GM12878 (cell line): ENCODE measurements around the gene MEF2D. TPM values are rescaled to one million over a fixed set of nuclear protein-coding genes. Genes with fewer than 3 reads are reported as not detected.

ENCODE experiments used
- BCL11A ChIP-seq: IDR thresholded peaks from 2 replicates; pipeline ENCODE4 v1.6.1; 2011; ENCODE audit warnings: low read depth, low read length
- CREB1 ChIP-seq: IDR thresholded peaks from 2 replicates; pipeline ENCODE4 v1.6.1; 2012; ENCODE audit warnings: low read depth, mild to moderate bottlenecking, inconsistent platforms
- CREM ChIP-seq: IDR thresholded peaks from 2 replicates; pipeline ENCODE4 v1.6.1; 2014; ENCODE audit warnings: antibody characterized with exemption, low read depth
- ESRRA ChIP-seq: IDR thresholded peaks from 2 replicates; pipeline ENCODE4 v1.6.1; 2012; ENCODE audit warnings: mild to moderate bottlenecking, low read length, improper control_type of control experiment
- FOXM1 ChIP-seq: IDR thresholded peaks from 2 replicates; pipeline ENCODE4 v1.6.1; 2012; ENCODE audit warnings: low read depth, mild to moderate bottlenecking, inconsistent platforms, low read length, moderate library complexity
- HCFC1 ChIP-seq: fragments of 150-350 bp; IDR thresholded peaks from 2 replicates; pipeline ENCODE4 v1.6.1; 2014; ENCODE audit warnings: low read length
- HSF1 ChIP-seq: fragments of 150-350 bp; IDR thresholded peaks from 2 replicates; pipeline ENCODE4 v1.6.1; 2014; ENCODE audit warnings: mild to moderate bottlenecking, low read depth, low read length
- NFYB ChIP-seq: IDR thresholded peaks from 2 replicates; pipeline ENCODE4 v1.6.1; 2011; ENCODE audit warnings: low read depth, mild to moderate bottlenecking, low read length, improper control_type of control experiment, moderate library complexity; ENCODE audit not compliant: insufficient read depth
- NR2F1 ChIP-seq: fragments of 450-650 bp; conservative IDR thresholded peaks from 2 replicates; pipeline ENCODE4 v1.6.1; 2017; ENCODE audit warnings: mild to moderate bottlenecking
- SMC3 ChIP-seq: IDR thresholded peaks from 2 replicates; pipeline ENCODE4 v1.6.1; 2011; ENCODE audit warnings: low read length, improper control_type of control experiment, borderline replicate concordance
- TBL1XR1 ChIP-seq: IDR thresholded peaks from 2 replicates; pipeline ENCODE4 v1.6.1; 2012; ENCODE audit warnings: low read depth, low read length, improper control_type of control experiment
- USF1 ChIP-seq: IDR thresholded peaks from 2 replicates; pipeline ENCODE4 v1.6.1; 2011; ENCODE audit warnings: borderline replicate concordance, low read depth, mild to moderate bottlenecking, moderate library complexity, mixed read lengths, low read length; ENCODE audit not compliant: insufficient read depth; ENCODE audit errors: extremely low read length
- polyA plus RNA-seq, 11 experiments: library from polyadenylated mRNA; depleted of rRNA in 4 of 11; unstranded in 6 of 11; stranded (reverse) in 5 of 11; fragments of >200 nt; fragmentation: Nextera tagmentation in 4 of 11; fragmentation: Illumina TruSeq in 1 of 11; extraction: Ambion mirVana in 4 of 11; extraction: Trizol in 1 of 11; gene quantifications; 1 replicate in 1 of 11; 2 replicates in 10 of 11; pipeline versions ENCODE4 v1.2.1 to v1.2.3, GENCODE V29; 2011 to 2016; ENCODE audit warnings: inconsistent platforms in 2 of 11, missing spikeins in 2 of 11, low read depth in 1 of 11
- total RNA-seq, 4 experiments: library from RNA; depleted of rRNA in 3 of 4; stranded (reverse); fragments of >200 nt in 3 of 4; fragmentation: Illumina TruSeq in 1 of 4; extraction: Trizol in 1 of 4; gene quantifications; 2 replicates each; pipeline versions ENCODE4 v1.2.1 to v1.2.3, GENCODE V29; 2013 to 2021

The MEF2D gene
- total and polyA plus RNA-seq, 10 of the 15 experiments (the other 5 are each of a cell fraction or from before 2014, with no cell fraction given) = 0.61 to 53.0 (median 15.2) TPM

- TF ChIP-seq USF1 (peak; percentile 84), NFYB (peak; percentile 91), ESRRA (no peak), HCFC1 (peak; percentile 37), NR2F1 (peak; percentile 94), CREM (peak; percentile 97), HSF1 (no peak), FOXM1 (no peak), BCL11A (peak; percentile 74), TBL1XR1 (no peak; the same call in 1 of the 2 replicates), SMC3 (no peak; the same call in 1 of the 2 replicates), CREB1 (no peak)
- TF ChIP-seq, all 136 proteins: peak for 71
These were observed 4.5 kb upstream of the MEF2D start (continued) for GRCh38 chr1:156504821-156505678.
